ENCODE data around the gene GNG2. TPM values are rescaled to one million over a fixed set of nuclear protein-coding genes. Genes with fewer than 3 reads are reported as not detected.

The GNG2 gene
- total RNA-seq, 1 experiment from 2014 or later: 0.23 TPM

- BruUV-seq (replicated peaks): no TSS peak
- Histone ChIP-seq H3K9me3 (ENCODE audit: control insufficient read depth, insufficient read depth, low read depth, low read length) (no peaks in the 10 kb centered on the region), H3K36me3 (ENCODE audit: control insufficient read depth, insufficient read depth, low read length) (no peaks in the 10 kb centered on the region), H3K4me1 (ENCODE audit: control insufficient read depth, insufficient read depth, low read length) (no peaks in the 10 kb centered on the region), H3K4me3 (ENCODE audit: low read depth in 2 of 2, low read length in 2 of 2) (no peak overlapping the region), H3K27me3 (ENCODE audit: control insufficient read depth, insufficient read depth, low read length) (no peaks in the 10 kb centered on the region), H3K27ac (ENCODE audit: low read length) (no peak overlapping the region)
- in situ Hi-C loops (cut with HindIII; ENCODE audit: low pct_unique_long_range_greater_than_20kb, low sequenced_read_pairs): no loop called here
- DNase-seq (ENCODE audit: low read depth, low spot score) (no peak), ATAC-seq (no peak)
- intact Hi-C loops (cut with micrococcal nuclease; ENCODE audit: unreplicated experiment): no loop called here
- ChIA-PET POLR2A (no interaction called here), CTCF (no interaction called here)
- TF ChIP-seq POLR2AphosphoS5 (IDR thresholded peaks at IDR 0.05; ENCODE audit: low read depth, low read length): no peak
- TF ChIP-seq CTCF (IDR thresholded peaks at IDR 0.05): no peak
- no peak for TF ChIP-seq REST (IDR thresholded peaks at IDR 0.05; ENCODE audit: insufficient read depth in 1 of 2, low read depth in 2 of 2, low read length in 1 of 2)
- no peak for TF ChIP-seq SIN3A (IDR thresholded peaks at IDR 0.05; ENCODE audit: borderline replicate concordance, insufficient read depth, low read depth, low read length)
- TF ChIP-seq TCF7L2 (IDR thresholded peaks at IDR 0.05; ENCODE audit: low read depth, low read length): no peak
Observed at GRCh38 chr14:51884086-51884927, 23.9 kb downstream of the GNG2 start.

GRCh38 chr14:51889851-51890250, 29.4 kb downstream of the GNG2 start:
- H3K4me3 ChIP-seq (ENCODE audit: low read depth in 2 of 2, low read length in 2 of 2): no peak overlapping the region
- H3K27me3 ChIP-seq (ENCODE audit: control insufficient read depth, insufficient read depth, low read length): no peaks in the 10 kb centered on the region
- DNase-seq (ENCODE audit: low read depth, low spot score) (no peak), ATAC-seq (no peak)
- intact Hi-C loops (cut with micrococcal nuclease; ENCODE audit: unreplicated experiment) (no loop called here), in situ Hi-C loops (cut with HindIII; ENCODE audit: low pct_unique_long_range_greater_than_20kb, low sequenced_read_pairs) (no loop called here)
- BruUV-seq (replicated peaks): no TSS peak
- TF ChIP-seq REST (IDR thresholded peaks at IDR 0.05; ENCODE audit: insufficient read depth in 1 of 2, low read depth in 2 of 2, low read length in 1 of 2) (no peak), CTCF (IDR thresholded peaks at IDR 0.05) (no peak), TCF7L2 (IDR thresholded peaks at IDR 0.05; ENCODE audit: low read depth, low read length) (no peak), SIN3A (IDR thresholded peaks at IDR 0.05; ENCODE audit: borderline replicate concordance, insufficient read depth, low read depth, low read length) (no peak), POLR2AphosphoS5 (IDR thresholded peaks at IDR 0.05; ENCODE audit: low read depth, low read length) (no peak)
- H3K9me3 ChIP-seq (ENCODE audit: control insufficient read depth, insufficient read depth, low read depth, low read length): no peaks in the 10 kb centered on the region
- no peaks in the 10 kb centered on the region for H3K36me3 ChIP-seq (ENCODE audit: control insufficient read depth, insufficient read depth, low read length)
- ChIA-PET POLR2A (no interaction called here), CTCF (no interaction called here)
- no peaks in the 10 kb centered on the region for H3K4me1 ChIP-seq (ENCODE audit: control insufficient read depth, insufficient read depth, low read length)
- H3K27ac ChIP-seq (ENCODE audit: low read length): no peak overlapping the region

Data from Panc1 (cell line).